GM12892 (cell line): ENCODE results near the gene CRABP1.

Experiments used
- POLR2A ChIP-seq: IDR thresholded peaks from 2 replicates; pipeline ENCODE4 v1.6.1; 2011; ENCODE audit warnings: low read depth, low read length, control low read depth
- POLR2AphosphoS5 ChIP-seq: IDR thresholded peaks from 2 replicates; pipeline ENCODE4 v1.6.1; 2011; ENCODE audit warnings: low read depth, low read length, control low read depth
- TAF1 ChIP-seq: IDR thresholded peaks from 2 replicates; pipeline ENCODE4 v1.6.1; 2011; ENCODE audit warnings: low read depth, mild to moderate bottlenecking, control low read depth, low read length, borderline replicate concordance

GRCh38 chr15:78325092-78325843 is 14.9 kb upstream of the CRABP1 start:
- TF ChIP-seq POLR2A: no peak
- TF ChIP-seq TAF1: no peak
- no peak for TF ChIP-seq POLR2AphosphoS5
